HG02981 (cell line): Measurements from ENCODE around the gene KLHL18.

Experiments
- ATAC-seq: cut with Tn5 transposase; IDR thresholded peaks from one replicate; pipeline ENCODE4 v1.9.1; 2021; ENCODE audit warnings: mild to moderate bottlenecking, moderate library complexity; ENCODE audit not compliant: unreplicated experiment

The KLHL18 gene

GRCh38 chr3:47392933-47393332 is 110.2 kb downstream of the KLHL18 start:
- ATAC-seq: no peak

DNA sequence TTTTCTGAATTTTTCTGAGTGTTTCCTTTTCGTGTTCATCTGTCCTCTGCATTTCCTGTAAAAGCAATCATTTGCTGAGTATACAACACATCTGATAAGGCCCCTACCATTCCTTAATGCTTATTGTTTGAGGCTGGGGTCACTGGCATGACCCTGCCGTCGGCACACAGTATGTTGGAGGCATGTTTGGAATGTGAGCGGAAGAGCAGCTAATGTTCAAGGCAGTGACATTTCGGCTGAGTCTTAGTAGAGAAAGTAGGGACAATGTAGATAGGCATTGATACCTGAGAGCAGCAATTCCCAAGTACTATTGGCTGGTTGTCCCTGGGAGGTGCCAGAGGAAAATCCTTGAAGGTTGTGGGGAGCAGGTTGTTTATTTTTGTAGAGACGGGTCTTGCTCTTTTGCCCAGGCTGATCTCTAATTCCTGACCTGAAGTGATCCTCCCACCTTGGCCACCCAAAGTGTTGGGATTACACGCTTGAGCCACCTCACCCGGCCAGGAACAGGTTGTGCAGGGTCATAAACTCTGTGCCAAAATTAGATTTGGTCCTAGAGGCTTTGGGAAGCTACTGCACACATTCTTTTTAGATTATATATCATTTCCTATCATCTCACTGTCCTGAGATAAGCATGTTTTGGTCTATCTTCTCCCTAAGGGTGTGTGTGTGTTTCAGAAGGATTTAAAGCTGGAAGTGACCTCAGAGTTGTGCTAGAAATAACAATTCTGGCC is 111.6 kb downstream of the KLHL18 start:
- no peak for ATAC-seq

DNA sequence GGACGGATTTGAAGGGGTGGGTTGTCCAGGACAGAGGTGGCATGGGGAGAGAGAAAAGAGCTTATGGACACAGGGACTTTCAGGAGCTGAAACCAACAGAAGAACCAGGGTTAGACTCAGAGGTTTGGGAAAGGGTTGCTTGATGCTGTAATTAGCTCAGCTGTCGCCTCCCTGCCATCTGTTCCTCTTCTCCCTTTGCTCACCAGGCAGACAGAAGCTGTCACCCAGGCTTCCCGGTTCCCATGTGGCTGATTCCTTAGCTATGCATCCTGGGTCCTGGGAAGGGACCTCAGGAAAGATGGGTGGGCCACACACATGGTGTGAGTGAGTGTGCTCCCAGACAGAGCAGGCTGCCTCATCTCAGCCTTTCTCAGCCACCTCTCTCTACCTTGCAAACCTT is 112.1 kb downstream of the KLHL18 start:
- ATAC-seq: no peak
